Measurements from ENCODE around the gene WTAP.
"Not testable (repeated sequence)": the region's sequence is repeated elsewhere in the genome, so short reads cannot be mapped to it uniquely, and the experiment has no call there.

Gene WTAP

DNA sequence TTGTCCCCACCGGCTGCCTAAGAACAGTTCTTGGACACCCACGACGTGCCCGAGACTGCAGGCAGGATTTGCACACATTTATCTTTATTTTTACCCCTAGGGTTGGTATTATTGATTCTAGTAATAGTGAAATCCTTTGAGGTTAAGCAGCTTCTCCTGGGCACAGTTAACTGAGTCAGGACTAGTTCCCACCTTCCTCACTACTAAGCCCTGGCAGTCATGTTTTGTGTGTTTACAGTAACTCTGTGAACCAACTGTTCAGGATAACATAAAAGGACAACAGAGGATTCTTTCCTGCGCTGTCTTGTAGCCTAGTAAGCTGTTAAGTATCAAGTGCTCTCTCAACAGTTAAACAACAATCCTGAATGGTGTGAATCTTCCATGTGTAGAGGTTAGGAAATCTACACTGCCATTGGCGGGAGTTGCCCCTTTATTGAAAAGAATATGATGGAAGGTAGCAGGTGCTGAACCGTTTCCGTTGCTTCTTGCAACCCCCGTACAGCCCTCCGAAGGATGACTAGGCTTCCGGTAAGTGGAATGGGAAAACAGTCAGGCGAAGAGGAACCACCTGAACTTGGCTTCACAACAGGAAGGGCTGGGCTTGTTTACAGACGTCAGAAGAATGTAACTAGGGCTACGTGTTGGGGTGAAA, 33.3 kb upstream of the WTAP start:
- DNase-seq (ENCODE audit: low read depth) = no peak

DNA sequence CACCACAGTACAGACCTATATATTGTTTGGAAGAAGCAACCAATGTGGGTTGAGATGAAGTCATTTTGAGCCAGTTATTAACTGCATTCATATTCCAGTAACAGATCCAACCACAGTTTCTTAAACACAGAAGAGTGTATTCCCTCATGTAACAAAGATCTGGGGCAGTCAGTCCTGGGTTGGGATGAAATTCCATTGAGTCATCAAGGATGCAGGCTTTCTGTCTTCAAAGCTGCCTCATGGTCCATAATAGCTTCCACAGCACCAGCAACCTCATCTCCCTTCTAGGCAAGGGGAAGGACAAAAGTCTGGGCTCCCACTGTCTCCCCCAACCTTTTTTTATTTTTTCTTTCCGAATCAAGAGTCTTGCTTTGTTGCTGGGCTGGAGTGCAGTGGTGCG, 31.3 kb upstream of the WTAP start:
- DNase-seq (ENCODE audit: low read depth) = no peak

DNA sequence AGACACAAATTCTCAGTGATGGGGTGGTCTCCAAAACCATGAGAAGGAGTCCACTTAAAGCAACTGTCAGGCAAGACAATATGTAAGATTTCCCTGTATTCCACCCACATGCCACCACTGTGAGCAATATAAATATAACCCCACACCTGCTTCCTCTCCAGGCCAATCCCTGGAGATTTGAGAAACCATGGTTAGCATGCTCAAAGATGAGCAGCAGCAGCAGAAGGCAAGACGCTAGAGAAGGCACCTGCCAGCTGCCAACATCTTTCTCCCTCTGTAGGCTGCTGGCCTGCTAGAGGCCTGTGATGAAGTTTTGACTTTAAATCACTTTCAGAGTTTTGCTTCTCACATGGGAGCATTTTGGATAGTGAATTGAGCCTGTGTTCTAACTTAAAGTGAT, 26.3 kb upstream of the WTAP start:
- DNase-seq (ENCODE audit: low read depth) = no peak

DNA sequence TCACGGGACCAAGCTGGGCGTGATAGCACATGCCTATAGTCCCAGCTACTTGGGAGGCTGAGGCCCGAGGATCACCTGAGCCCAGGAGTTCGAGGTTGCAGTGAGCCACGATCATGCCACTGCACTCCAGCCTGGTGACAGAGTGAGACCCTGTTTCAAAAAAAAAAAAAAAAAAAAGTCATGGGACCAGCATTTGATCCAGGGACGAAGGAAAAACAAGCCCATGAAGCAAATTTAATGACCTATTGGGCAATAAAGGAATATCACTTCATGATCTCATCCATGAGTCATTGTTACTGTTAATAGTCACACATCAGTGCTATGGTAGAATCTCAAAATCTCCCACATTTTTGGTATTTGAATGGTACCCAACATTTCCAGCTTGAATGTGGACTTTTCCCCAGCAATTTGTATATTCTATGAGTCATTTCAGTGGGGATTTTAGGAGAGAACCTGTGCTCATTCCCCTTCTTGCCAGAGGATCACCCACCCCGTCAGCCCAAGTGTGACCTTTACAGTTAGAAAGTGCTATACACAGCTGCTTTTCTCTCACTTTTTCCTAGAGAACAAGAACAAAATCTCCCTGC, 25.8 kb upstream of the WTAP start:
- no peak for DNase-seq (ENCODE audit: low read depth)

DNA sequence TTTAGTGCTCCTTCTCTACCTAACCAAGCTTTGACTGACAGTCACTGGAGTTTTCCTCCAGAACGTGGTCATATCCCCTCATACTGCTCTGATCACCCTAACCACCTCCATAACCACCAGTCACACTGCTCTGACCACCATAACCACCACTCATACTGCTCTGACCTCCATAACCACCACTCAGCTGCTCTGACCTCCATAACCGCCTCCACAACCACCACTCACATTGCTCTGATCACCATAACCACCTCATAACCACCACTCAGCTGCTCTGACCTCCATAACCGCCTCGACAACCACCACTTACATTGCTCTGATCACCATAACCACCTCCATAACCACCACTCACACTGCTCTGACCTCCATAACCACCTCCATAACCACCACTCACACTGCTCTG, 16.7 kb upstream of the WTAP start:
- not testable (repeated sequence) for DNase-seq (ENCODE audit: low read depth)

DNA sequence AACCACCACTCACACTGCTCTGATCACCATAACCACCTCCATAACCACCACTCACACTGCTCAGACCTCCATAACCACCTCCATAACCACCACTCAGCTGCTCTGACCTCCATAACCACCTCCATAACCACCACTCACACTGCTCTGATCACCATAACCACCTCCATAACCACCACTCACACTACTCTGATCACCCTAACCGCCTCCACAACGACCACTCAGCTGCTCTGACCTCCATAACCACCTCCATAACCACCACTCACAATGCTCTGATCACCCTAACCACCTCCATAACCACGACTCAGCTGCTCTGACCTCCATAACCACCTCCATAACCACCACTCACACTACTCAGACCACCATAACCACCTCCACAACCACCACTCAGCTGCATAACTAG, 14.9 kb upstream of the WTAP start:
- not testable (repeated sequence) for DNase-seq (ENCODE audit: low read depth)

DNA sequence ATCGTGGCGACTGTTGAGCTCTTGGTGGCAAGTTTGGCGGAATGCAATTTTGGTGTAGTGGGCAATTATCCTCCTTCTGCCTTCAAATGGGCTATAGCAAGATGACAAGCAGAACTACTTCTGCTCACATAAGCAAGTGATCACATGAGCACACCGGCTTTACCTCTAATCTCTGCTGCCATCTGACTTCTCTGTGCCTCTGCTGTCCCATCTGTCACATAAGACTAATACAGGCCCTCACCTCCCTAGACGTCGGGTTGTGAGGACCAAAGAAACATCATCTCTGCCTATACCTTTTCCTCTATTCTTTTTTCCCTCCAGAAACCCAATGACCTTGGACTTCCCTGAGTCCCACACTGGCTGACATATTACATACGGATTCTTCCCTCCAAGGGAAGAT, 13.3 kb upstream of the WTAP start:
- DNase-seq (ENCODE audit: low read depth) = no peak

DNA sequence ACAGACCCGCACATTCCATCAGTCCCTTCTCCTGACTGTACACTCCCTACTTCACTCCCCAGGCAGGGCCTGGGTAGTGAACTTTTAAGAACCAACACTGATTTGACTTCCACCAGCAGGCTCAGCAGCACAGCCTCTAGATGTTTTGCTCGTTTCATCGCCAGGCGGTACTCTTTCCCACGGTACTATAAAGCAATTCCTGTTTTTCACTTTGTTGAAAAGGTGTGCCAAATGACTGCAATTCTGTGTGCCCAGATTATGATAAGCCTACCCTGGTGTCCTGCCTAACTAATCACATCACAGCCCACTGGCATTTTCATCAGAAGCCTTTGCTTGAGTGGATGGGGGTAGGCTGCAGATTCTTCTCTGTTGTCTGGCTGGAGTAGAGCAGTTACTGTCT, 12.9 kb upstream of the WTAP start:
- DNase-seq (ENCODE audit: low read depth) = no peak

DNA sequence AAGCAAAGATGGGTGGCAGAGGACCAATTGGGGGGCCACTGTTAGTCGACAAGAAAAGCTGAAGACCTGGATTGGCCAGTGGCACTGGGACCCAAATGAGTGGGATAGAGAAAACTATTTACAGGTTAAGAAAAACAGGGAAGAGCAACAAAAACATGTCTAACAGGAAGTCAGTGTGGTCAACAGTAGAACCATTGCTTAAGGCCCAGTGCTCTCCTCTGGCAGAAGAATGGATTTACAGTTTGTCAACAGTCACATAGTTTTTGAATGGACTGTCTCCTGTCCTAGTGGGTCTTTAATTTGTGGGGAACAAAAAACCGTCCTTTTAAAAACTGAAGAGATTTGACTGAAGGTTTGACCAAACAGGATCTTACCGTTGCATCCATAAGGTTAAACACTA, 12.1 kb upstream of the WTAP start:
- DNase-seq (ENCODE audit: low read depth) = no peak

DNA sequence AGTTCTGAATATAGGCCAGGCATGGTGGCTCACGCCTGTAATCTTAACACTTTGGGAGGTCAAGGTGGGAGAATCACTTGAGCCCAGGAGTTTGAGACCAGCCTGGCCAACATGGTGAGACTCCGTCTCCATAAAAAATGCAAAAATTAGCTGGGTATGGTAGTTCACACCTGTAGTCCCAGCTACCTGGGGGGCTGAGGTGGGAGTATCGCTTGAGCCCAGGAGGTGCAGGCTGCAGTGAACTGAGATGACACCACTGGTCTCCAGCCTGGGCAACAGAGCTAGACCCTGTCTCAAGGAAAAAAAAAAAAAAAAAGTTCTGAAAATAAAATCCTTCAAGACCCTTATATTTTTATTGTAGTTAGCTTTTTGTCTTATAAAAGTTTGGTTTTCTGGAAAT, 11.7 kb upstream of the WTAP start:
- no peak for DNase-seq (ENCODE audit: low read depth)

DNA sequence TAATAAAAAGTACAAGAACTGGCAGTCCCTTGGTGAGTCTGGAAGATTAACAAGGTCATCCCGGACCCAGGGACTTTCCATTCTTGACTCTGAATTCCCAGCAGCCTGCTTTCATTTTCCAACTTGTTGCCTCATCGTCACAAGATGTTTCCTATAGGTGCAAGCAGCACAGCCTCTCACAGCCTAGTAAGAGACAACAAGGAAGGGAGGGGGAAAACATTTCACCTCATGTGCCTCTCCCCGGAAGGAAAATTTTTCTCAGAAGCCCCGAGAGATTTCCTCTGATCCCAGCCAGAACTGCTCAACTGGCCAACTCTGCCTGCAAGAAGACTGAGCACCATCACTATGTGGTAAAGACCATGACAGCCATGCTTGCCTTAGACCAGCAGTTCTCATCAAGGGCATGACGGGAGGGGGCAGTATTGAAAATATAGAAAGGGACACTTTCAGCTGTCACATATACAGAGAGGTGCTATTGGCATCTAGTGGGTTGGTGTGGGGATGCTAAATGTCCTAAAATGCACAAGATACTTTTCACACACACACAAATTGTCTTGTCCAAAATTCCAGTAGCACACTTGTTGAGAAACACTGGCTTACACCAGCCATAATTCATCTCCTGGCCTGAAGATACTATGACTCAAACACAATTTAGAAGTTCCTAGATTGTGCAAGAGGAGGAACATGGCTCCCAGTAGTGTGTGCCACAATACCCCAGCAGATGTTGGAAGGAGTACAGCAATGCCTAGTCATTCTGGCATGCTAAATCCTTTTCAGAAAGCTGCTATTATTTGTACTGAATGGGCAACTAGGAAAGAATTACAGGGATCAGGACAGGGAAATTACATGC, 10.8 kb upstream of the WTAP start:
- no peak for DNase-seq (ENCODE audit: low read depth)

DNA sequence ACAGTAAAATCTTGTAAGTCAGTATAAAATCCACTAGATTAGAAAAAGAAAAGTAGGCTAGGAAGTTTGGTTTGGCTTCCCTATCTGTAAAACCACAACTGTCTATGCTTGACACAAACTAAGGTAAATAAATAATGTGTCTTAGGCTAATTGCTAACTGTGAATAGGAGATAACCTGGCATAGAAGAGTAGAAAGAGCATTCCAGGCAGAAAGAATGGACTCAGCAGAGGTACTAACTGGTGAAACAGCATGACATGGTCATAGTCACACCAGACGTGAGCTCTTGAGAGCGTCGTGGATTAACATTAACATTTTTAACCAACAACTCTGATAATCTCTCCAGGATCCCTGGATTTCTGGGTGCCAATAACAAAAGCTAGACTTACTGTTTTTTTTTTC, 8.7 kb upstream of the WTAP start:
- no peak for DNase-seq (ENCODE audit: low read depth)

DNA sequence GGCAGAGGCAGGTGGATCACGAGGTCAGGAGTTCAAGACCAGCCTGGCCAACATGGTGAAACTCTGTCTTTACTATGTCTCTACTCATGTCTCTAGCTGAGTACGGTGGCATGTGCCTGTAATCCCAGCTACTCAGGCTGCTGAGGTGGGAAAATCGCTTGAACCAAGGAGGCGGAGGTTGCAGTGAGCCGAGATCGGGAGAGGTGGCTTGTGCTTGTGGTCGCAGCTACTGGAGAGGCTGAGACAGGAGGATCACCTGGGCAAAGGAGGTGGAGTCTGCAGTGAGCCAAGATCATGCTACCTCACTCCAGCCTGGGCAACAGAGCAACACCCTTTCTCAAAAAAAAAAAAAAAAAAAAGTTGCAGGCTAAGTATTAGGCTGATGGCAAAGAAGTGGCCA, 8.0 kb upstream of the WTAP start:
- DNase-seq (ENCODE audit: low read depth) = no peak

DNA sequence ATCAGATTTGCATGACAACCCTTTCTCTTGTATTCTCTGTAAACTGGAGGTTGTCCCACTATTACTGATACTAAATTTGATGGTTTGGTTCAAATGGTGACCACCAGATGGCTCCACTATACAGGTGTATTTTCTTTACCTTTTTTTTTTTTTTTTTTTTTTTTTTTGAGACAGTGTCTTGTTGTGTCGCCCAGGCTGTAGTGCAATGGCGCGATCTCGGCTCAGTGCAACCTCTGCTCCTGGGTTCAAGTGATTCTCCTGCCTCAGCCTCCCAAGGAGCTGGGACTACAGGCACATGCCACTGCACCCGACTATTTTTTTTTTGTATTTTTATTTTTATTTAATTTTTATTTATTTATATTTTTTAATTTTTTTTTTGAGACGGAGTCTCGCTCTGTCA, 6.6 kb upstream of the WTAP start:
- peak; percentile 15 for DNase-seq (ENCODE audit: low read depth)

DNA sequence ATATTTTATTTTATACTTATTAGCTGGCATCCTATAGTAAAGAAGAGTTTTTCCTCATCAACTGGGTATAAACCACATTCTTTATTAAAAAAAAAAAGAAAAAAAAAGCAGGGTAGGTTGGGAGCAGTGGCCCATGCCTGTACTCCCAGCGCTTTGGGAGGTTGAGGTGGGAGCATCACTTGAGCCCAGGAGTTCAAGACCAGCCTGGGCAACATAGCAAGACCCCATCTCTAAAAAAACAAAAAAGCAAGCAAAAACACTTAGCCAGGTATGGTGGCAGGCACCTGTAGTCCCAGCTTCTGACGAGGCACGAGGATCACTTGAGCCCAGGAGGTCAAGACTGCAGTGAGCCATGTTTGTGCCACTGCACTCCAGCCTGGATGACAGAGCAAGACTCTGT, 5.3 kb upstream of the WTAP start:
- not testable (repeated sequence) for DNase-seq (ENCODE audit: low read depth)

DNA sequence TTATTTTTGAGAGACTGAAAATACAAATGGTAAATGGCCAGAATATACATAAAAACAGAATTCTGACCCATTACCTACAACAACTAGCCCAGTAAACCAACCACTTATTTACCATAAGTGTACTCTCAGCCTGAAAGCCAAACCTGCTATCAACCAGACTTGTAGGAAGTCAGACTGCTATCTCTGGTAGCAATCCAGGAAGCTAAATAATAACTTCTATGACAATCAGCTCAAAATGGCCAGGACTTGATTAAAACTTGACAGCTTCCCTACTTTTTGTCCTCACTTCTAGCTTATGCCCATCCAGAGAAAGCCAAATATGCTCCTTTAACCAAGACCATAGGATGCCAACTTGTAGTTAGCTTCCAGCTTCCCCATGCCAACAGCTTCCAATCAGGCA, 4.7 kb upstream of the WTAP start:
- no peak for DNase-seq (ENCODE audit: low read depth)

DNA sequence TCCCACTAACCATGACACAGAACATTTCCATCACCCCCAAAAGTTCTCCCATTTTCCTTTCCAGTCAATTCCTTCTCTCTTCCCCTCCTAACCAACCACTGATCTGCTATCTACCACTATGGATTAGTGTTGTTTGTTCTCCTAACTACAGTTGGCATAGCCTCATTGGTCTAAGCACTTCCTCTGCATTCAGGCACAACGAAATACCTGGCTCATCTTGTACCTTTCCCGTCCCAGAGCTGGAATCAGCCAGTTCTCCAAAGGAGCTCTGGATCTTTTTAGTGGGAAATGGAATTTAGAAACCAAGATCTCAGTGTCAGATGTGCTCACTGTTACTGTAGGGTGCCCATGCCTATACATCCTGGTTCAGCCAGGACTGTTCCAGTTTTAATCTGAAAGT, 4.0 kb upstream of the WTAP start:
- DNase-seq (ENCODE audit: low read depth) = no peak

DNA sequence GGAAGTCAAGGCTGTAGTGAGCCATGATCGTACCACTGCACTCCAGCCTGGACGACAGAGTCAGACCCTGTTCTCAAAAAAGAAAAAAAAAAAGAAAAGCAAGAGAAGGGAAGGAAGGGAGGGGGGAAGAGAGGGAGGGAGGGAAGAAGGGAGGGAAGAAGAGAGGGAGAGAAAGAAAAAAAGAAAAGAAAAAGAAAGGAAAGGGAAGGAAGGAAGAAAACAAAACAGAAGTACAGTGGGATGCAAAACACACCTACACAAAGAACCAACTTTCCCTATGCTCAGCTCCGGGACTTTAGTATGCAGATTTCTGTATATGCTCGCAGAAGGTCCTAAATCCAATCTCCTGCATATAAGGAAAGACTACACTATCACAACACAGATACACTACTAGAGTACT, 2.5 kb upstream of the WTAP start:
- no peak for DNase-seq (ENCODE audit: low read depth)

DNA sequence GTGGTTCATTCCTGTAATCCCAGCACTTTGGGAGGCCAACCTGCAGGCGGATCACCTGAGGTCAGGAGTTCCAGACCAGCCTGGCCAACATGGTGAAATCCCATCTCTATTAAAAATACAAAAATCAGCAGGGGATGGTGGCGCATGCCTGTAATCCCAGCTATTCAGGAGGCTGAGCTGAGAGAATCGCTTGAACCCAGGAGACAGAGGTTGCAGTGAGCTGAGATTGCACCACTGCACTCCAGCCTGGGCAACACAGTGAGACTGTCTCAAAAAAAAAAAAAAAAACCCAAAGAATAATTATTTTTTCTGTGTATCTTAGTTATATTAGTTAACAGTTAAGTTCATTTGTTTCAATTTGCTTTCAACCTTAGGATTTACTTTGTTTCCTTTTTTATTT, 2.1 kb upstream of the WTAP start:
- not testable (repeated sequence) for DNase-seq (ENCODE audit: low read depth)

DNA sequence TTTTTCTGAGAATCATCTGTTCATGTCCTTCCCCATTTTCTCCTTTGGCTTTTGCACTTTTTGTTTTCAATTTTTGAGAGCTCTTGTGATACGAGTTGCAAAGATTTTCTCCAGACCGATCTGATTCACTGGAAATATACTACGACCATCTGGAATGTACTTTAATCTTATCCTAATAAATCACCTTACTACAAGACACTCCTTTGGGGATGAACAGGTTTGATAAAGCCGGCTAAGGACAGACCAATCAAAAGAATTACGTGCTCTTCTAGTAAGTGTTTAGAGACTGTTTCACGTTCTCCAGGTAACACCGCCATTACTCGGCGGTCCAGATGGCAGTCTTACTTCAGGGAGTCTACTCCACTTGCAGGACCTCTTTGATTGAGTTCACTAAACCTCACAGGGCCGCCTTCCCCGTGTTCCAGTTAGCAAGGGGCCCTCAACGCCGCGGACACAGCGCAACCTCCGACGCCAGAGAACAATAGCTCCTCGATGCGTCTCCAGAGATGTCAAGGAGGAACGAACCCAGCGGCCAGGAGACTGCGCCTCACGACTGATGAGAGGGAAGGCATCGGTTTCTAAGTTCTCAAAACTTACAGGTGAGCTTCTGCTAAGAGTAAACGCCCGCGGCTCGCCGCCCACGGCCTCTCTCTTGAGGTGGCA, 920 bp upstream of the WTAP start:
- DNase-seq (ENCODE audit: low read depth) = no peak

DNA sequence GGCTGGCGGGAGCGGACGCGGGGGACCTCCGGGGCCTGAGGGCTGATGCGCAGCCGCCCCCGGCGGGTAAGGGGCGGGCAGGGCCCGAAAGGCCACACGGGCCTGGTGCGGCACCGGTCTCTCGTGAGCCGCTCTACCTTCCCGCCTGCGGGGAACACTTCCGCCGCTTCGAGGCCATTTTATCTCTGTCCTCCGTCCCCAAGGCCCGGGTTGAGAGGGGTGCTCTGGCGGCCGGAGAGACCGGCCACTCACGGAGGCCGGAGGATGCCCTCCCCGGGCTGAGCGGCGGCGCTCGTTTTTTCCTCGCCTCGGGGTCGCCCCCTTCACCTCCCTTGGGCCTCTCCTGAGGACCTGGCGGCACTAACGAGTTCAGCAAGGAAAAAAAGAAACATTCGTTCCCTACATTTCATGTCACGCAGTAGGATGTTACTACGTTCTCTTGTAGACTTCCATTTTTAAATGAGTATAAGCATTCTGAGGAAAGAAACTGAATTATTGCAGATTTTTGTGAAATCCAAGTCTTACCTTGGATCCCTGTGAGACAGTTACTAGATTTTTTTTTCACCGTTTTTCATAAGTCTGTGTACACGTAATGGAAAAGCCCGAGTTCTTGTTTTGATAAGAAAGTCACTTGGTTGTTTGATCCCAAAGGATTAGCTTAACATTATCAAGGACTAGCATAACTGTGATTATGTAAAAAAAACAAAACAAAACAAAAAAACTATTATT, 575 bp downstream of the WTAP start:
- DNase-seq (ENCODE audit: low read depth) = no peak

DNA sequence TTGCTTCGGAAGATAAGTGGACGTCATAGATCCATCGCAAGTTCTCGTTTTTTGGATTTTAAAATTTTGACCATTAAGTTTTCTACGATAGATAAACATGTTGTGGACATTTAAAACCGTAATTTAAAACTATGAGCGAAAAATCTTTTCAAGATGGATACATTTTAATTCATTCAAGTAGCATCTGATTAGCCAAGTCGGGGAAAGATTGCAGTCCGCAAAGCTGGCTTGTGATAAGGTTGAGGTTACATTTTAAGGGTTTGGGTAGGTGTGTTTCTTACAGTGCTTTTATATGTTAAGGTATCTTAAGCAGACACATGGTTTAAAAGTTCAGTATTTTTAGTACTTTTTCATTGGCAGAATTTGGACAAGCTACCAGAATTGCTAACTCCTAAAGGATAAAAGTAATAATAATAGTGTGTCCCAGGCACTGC, 1.2 kb downstream of the WTAP start:
- no peak for DNase-seq (ENCODE audit: low read depth)

Data from activated T-cell treated with anti-CD3 and anti-CD28 coated beads for 24 hours (primary cell).